ENCODE results near the gene DYRK4. TPM values are rescaled to one million over a fixed set of nuclear protein-coding genes. Genes with fewer than 3 reads are reported as not detected.
A peak's percentile ranks its signal among the peaks of the same experiment; 100 is the strongest.

Gene DYRK4
- total and polyA plus RNA-seq, 11 donors: 21.4 to 52.5 (median 31.1) TPM

GRCh38 chr12:4526923-4527546 lies 35.0 kb upstream of the DYRK4 start:
- DNase-seq (no peak), ATAC-seq (no peak)
- Histone ChIP-seq H3K4me1 (no peaks in the 10 kb centered on the region), H3K36me3 (peaks cover 0 to 90% (median 73%) of the 10 kb centered on the region in 9 donors), H3K4me3 (no peak overlapping the region), H3K9me3 (no peaks in the 10 kb centered on the region), H3K27me3 (no peaks in the 10 kb centered on the region), H3K27ac (no peak overlapping the region)
- 82 to 89% (median 84%) methylated on average over 2 of the region's 2 CpGs for WGBS, 4 donors
- intact Hi-C loops (cut with DNase I): loop anchor here (2.0 to 10.0 kb wide), 12 partner anchors 104 to 642 kb away; no protein-coding TSS in a partner anchor
- TF ChIP-seq CTCF (IDR thresholded peaks at IDR 0.05): peak; percentile 51 to 79 (median 62)
- TF ChIP-seq POLR2A (IDR thresholded peaks at IDR 0.05): no peak

GRCh38 chr12:4530160-4530559 lies 31.8 kb upstream of the DYRK4 start:
- H3K4me1 ChIP-seq: no peaks in the 10 kb centered on the region
- DNase-seq: no peak
- no peak for ATAC-seq
- H3K36me3 ChIP-seq: peaks cover 0 to 90% (median 74%) of the 10 kb centered on the region in 9 donors
- TF ChIP-seq POLR2A (IDR thresholded peaks at IDR 0.05) (no peak), CTCF (IDR thresholded peaks at IDR 0.05) (no peak)
- WGBS, 4 donors: 56 to 72% (median 64%) methylated on average over 1 of the region's 1 CpG
- H3K4me3 ChIP-seq: no peak overlapping the region
- H3K9me3 ChIP-seq: no peaks in the 10 kb centered on the region
- H3K27ac ChIP-seq: no peak overlapping the region
- intact Hi-C loops (cut with DNase I): loop anchor here in 2 of 10 donors (10.0 kb wide), 2 partner anchors 175 to 535 kb away; no protein-coding TSS in a partner anchor
- no peaks in the 10 kb centered on the region for H3K27me3 ChIP-seq

GRCh38 chr12:4530982-4531586 lies 30.9 kb upstream of the DYRK4 start:
- intact Hi-C loops (cut with DNase I): loop anchor here in 2 of 10 donors (10.0 kb wide), 2 partner anchors 176 to 536 kb away; no protein-coding TSS in a partner anchor
- WGBS, 4 donors: 77 to 91% (median 86%) methylated on average over 6 of the region's 6 CpGs
- TF ChIP-seq CTCF (IDR thresholded peaks at IDR 0.05): no peak
- no peak for TF ChIP-seq POLR2A (IDR thresholded peaks at IDR 0.05)
- Histone ChIP-seq H3K27ac (no peak overlapping the region), H3K36me3 (peaks cover 0 to 89% (median 73%) of the 10 kb centered on the region in 9 donors), H3K27me3 (no peaks in the 10 kb centered on the region), H3K4me3 (no peak overlapping the region), H3K4me1 (no peaks in the 10 kb centered on the region), H3K9me3 (no peaks in the 10 kb centered on the region)
- DNase-seq: no peak
- no peak for ATAC-seq

GRCh38 chr12:4535092-4535491 lies 26.9 kb upstream of the DYRK4 start:
- H3K4me1 ChIP-seq: peaks cover 0 to 25% (median 14%) of the 10 kb centered on the region in 12 donors
- no peak for ATAC-seq
- DNase-seq: no peak
- H3K9me3 ChIP-seq: no peaks in the 10 kb centered on the region
- WGBS, 4 donors: 88 to 90% (median 90%) methylated on average over 4 of the region's 4 CpGs
- intact Hi-C loops (cut with DNase I): loop anchor here in 2 of 10 donors (10.0 kb wide), 2 partner anchors 180 to 540 kb away; no protein-coding TSS in a partner anchor
- no peak for TF ChIP-seq CTCF (IDR thresholded peaks at IDR 0.05)
- no peak for TF ChIP-seq POLR2A (IDR thresholded peaks at IDR 0.05)
- peaks cover 0 to 60% (median 53%) of the 10 kb centered on the region in 9 donors for H3K36me3 ChIP-seq
- no peak overlapping the region for H3K4me3 ChIP-seq
- H3K27ac ChIP-seq: no peak overlapping the region
- no peaks in the 10 kb centered on the region for H3K27me3 ChIP-seq

Data from heart left ventricle (tissue), 16 donors.